ENCODE data around the gene C10orf71.

C10orf71 gene

DNA sequence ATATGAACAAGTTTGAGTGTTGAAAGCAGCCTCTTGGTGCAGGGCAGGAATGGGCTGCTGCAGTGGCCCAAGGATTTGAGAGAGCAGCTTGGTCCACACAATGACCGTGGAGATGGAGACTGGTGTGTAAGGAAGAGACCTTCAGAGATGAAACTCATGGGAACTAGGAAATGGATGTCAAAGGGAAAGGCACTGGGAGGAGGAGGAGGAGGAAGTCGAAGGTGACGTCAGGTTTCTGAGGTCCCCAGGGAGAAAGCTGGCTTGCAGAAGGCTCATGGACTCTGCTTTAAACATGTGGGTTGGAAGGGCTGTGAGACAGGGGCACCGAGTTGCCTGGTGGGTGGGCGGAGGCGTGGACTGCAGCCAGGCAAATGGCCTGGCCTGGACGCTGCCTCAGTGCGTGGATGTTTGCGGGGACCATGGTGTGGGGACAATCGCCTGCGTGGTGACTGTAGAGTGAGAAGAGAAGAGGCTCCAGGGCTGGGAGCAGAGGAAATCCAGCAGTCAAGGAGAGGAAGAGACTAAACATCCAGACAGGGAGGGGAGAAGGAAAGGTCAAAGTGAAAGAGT lies 14.6 kb downstream of the C10orf71 start:
- DNase-seq: no peak

DNA sequence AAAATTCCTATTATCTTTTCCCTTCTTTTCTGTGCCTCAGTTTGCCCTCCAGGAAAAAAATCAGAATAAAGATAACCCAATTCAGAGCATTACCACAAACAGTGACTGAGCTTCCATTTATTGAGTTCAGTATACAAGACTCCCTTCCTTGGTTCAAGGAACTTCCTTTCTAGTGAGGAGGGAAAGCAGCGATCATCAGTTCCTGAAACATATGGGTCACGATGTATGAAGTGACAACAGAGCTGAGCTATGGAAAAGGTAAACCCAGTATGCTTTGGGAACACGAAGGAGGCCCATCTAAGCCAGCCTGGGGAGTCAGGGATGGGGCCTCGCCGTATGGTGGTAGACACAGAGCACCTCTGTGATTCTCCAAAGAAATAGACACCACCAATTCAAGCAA lies 15.8 kb downstream of the C10orf71 start:
- no peak for DNase-seq

DNA sequence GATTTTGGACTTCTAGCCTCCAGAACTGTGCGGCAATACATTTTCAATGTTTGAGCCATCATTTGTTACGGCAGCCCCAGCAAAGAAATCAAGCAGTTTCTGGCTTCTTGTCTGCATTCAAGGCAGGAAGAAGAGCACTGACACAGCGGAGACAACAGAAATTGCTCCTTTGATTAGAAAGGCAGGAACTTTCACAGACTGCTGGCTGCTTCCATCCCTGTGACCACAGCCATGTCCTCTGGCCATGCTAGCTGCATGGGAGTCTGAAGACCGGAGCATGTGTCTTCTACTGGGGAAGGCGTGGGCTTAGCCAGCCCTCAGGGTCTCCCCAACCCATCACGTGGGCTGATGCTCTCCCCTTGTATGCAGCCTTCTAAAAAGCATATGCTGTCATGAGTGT lies 19.1 kb downstream of the C10orf71 start:
- no peak for DNase-seq

DNA sequence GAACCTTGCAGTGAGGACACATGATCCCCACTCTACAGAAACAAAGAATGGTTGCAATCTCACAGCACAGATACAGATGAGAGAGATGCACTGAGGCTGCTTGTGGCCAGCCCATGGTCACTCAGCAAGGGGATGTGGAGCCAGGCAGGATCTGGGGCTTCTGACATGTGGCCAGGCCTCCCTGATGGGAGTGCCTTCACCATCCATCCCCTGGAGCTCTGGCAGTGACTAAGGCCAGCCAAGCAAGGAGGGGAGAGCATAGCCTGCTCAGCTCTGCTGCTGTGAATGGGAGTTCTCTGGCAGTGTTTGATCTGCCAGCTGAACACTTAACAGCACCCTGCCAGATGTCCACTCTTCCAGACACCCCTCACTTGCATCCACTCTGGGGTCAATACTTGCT lies 19.8 kb downstream of the C10orf71 start:
- no peak for DNase-seq

DNA sequence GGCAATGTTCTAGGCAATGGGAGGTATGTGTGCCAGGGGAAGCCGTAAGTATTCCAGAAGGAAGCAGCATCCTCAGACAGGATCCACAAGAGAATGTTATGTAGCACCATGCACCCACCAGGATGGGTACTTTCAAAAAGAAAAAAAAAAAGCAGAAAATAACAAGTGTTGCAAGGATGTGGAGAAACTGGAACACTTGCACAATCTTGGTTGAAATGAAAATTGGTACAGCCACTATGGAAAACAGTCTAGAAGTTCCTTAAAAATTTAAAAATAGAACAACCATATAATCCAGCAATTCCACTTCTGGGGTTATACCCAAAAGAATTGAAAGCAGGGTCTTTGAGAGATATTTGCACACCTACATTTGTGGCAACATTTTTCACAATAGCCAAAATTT lies 20.2 kb downstream of the C10orf71 start:
- no peak for DNase-seq

DNA sequence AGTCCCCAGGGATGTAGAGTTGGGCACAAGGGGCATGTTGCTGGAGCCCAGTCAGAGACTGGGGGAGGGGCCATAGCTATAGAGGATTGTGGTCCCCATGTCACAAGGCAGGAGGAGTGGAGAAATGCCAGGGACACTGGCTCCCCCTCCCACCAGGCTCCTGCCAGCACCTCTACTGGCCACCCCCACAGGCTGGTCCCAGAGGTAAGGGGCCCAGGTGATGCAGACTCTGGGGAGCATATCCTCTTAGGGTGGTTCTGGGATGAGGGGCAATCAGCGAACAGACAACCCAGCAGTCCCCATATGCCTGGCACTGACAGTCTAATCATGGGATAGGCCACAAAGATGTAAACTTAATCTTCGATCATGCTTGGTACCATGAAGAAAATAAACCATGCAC lies 21.2 kb downstream of the C10orf71 start:
- DNase-seq: no peak

DNA sequence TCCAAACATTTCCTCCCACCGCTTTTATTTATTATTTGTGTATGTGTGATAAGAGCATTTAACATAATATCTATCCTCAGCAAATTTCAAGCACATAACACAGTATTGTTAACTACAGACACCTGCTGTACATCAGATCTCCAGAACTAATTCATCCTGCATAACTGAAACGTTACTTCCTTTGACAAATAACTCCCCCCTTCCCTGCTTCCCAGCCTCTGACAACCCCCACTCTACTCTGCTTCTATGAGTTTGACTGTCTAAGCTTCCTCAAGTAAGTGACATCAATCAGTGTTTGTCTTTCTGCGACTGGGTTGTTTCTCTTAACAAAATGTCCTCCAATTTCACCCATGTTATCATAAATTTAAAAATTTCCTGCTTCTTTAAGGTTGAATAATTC lies 22.1 kb downstream of the C10orf71 start:
- no peak for DNase-seq

DNA sequence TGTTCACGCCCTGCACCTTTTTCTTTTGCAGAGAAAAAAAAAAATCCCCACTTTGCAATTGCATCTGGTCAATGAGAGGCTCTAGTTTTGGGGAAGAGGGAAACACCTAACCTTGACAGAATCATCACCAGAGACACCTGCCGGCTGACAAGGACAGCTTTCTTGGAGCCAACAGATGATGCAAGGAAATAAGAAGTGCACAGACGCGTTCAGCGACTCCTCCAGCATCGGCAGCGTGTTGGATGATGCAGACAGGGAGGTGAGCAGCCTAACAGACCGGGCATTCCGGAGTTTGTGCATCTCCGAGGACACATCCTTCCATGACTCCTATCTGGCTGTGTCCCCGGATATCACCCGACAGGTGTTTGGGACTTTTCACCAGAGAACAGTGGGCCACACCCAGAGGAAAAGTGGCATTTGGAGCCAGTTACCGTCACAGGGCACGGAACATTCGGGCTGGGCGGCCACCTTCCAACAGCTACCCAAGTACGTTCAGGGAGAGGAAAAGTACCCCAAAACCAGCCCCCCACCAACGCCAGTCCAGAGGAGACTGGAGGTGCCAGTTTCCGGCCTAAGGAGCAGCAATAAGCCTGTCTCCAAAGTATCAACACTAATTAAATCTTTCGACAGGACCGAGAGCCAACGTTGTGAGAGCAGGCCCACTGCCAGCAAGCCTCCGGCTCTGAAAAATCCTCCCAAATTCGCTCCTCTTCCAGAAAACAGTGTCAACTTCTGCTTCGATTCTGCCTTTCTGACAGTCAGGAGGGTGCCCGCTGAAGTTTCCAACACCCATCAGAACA lies 23.6 kb downstream of the C10orf71 start:
- no peak for DNase-seq

DNA sequence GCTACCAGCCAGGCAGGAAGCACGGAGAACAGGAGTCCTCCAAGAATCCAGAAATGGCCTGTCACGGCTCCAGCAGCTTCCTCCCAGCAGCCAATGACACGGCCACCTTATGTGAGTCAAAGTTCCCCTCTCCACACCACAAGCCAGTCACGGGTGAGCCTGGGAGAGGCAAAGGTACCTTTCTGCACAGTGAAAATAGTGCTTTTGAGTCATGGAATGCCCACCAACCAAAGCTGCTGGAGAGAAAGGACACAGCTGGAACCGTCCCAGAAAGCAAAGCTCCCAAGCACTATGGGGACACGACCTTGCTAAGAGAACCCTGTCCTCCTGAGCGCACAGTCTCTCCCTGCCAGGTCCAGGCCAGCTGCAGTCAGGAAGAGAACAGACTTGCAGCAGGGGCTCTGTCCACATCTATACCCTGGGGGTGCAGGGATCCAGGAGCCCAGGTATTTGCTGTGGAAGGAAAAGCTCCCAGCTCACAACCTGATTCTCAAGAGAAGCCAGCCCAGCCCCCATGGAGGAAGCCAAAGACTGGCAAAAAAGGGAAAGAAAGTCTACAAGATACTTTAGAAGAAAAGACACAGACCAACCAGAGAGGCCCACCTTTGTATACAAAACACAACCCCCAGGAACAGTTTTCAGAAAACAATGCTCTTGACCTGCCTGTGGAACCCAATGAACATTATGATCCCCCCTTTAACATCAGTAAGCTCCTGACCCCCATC lies 24.4 kb downstream of the C10orf71 start:
- DNase-seq: no peak

DNA sequence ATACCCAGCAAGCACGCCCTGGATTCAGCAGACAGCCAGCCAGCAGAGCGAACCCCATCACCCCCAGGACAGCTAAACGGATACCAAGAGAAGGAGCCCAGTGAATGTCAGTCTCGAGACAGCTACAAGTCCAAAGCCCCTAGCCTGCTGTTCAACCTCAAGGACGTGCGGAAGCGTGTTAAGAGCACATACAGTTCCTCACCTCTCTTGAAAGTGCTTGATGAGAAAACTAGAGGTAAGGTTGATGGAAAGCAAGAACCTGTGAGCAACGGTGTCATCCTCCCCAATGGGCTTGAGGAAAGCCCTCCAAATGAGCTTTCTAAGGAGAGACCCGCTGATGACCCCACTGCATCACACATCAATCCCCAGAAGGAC lies 24.9 kb downstream of the C10orf71 start:
- DNase-seq: no peak

DNA sequence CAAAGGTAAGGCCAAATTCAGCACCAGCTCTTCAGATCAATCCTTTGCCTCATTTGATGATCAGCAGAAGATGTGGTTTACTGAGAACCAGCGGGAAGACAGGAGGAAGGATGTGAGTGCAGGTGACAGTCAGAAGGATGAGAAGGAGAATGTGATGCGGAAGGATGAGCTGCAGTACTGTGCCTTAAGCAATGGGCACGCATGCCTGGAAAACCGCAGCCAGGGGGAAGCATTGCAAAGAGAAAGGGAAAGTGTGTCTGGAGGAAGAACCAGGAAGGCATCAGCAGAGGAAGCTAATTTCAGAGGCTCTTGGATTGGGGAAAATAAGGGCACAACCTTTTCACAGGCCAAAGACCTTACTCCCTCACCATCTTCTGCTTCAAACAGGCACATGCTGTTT lies 25.7 kb downstream of the C10orf71 start:
- DNase-seq: no peak

DNA sequence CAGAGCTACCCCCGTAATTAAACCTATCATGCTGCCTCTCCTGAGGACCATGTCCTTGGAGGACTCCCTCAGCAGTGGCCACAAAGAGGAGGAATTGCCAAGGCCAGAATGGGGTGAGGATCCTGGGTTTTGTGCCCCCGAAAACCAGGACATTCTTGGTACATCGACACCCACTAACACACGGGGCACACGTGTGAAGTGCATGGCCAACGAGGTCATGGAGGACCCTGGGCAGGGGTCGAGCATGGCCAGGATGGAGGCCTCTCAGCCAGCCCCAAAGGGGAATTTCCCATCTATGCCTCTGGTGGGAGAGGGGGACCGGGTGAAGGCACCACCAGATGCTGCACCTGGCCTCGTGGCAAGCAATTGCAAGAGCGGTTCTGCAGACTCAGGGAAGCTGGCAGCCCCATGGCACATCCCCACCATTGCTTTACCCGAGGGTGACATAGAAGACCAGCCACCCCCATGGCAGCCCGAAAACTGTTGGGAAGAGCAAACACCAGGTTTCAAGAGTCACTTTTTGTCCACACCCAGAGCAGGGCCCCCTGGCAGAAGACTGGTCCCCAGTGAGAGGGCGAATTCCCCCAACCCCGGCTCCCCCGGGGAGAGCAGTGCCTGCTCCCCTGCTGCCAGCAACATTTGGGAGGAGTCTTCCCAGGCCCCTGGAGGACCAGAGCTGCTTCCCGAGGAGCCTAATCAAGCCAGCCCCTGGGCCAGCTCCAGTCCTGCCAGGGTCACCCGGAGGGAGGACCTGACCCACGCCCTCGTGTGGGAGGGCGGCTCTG lies 26.4 kb downstream of the C10orf71 start:
- no peak for DNase-seq

DNA sequence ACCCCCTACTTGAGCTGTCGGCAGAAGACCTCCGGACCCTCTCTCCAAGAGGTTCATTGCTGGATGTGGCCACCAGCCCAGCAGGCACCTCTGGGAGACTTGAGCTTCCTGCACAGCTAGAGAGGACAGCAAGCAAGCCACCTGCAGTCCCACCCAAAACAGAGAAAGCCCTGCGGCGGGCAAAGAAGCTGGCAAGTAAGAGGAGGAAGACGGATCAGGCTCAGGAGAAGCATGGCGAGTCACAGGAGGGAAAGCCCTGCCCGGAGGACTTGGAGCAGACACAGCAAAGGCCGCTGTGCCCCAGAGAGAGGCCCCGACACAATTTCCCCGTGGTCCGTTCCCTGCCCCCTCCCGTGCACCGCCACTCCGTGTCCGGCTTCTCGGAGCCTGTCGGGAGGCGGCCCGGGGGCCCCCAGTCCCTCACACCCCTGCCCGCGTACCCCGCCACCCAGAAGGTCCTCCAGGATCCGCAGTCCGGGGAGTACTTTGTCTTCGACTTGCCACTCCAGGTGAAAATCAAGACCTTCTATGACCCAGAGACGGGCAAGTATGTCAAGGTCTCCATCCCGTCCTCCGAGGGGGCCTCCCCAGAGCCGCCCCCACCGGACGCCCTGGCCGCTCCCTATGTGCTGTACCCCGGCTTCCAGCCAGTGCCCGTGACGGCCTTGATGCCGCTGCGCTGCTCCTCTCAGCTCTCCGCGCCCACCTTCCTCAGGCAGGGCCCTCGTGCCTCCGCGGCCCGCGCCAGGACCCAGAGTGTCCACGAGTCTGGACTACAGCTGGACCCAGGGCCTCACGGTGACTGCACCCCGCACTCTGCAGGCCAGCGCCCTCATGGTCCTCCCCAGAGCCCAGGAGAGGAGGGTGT lies 27.2 kb downstream of the C10orf71 start:
- no peak for DNase-seq

DNA sequence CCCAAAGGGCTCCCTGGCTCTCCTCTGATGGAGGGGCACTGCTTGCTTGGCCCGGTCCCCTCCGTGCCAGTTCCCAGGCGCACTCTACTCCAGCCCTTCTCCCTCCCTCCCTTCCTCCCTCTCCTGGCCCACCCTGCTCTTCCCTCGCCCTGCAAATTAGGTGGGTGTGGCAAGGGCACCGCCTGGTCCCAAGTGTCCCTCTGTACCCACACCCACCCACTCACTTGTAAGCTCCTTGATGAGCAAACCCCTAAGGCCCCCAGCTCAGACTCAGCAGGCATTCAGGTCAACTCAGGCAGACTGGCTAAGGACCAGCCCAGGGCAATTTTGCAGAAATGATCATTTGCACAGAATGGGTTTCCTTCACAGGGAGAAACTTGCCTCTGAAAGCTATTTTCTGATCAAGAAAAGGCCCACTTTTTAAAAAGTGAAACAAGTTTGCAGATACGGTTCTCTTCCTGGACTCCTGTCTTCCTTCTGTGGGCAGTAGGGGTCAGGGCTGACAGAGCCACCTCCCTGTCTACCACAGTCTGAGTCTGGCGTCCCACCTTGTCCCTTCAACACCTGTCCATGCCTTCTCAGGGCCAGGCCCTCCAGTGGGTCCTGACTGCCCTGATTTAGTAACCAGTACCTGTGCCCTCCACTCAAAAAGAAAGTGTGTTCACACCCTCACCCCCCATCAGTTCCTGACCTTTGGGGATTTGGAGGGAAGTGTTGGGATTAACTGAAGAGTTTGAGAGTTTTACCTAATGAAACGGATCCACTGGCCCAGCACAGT lies 28.3 kb downstream of the C10orf71 start:
- no peak for DNase-seq

DNA sequence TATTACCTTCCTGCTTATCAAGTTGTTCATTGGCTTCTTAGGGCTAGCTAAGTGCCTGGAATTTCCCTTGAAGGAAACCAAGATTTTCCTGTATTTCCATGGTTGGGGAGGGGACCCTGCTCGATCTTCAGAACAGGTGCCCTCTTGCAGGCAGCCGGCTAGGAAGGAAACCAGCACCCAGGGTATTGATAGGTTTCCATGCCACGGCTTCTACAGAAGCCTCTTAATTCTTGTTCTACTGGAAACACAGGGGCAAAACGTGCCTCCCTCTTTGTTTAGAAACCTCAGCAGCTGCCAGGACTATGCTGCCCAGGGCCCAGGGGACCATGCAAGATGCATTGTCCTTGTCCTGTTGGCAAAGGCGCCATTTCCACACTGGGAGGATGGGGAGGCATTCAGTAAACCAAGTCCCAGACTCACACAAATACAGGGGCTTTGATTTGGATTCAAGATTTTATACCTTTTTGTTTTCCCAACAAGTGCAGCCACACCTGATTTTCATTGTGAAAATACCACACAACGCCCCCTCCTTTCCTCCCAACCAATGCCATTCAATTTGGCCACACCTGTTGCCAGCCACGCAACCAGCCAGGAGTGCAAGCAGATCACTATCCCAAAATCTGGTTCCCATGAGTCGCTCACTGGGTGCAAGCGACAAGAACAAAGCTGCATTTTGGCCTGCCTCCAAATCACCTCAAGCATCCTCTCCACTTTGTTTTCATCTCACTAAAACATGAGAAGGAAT lies 29.6 kb downstream of the C10orf71 start:
- no peak for DNase-seq

DNA sequence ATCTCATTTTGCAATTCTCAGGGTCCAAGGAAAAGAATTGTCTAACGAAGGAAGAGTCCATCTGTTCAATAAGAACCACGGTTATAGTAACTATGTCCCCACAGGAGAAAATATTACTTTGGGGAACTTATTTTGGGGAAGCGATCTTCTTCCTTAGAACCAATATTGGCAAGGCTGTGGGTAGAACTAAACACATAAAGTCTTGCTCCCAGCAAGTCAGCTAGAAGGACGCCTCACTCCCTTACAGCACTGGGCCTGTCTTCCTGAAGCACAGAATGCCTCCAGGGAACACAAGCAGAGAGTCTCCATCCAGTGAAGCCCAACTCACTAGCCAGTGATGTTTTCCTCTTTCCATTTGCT lies 30.2 kb downstream of the C10orf71 start:
- no peak for DNase-seq

DNA sequence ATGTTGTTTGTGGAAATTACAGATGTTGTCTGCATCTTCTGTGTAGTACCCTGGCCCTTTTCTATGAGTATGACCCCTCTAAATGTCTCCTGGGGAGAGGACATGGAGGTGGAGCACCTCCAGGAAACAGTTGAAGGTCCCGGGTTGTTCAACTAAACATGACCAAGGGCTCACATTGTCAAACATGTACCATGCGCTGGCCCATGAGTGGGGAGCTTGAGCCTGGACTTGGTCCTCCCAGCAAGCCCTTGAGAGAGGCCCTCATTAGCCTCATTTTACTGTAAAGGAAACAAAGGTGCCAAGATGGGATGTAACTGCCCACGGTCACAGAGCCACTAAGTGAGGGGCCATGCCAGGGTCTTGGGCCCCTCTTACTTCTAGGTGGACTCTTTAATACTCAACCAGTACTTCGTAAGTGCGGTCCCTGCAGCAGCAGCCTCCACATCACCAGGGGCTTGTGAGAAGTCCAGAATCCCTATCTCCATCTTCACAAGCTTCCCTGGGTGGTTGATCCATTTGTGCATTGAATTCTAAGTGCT lies 31.2 kb downstream of the C10orf71 start:
- no peak for DNase-seq

DNA sequence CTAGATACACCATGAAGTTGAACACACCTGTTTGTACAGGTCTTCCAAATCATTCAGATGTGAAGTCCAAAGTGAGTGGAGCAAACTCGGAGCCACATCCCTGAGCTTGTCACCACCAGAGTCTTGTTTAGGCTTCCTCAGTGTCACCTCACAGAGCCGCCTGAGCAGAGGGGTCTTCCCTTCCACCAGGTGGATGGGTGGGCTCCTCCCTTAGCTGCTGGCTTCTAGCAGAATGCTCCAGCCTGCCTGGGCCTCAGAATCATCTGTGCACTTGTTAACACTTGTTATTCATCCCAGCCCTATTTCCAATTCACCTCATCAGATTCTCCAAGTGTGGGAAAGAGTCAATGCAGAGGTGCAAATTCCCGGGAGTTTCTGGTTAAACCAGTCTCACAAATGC lies 32.5 kb downstream of the C10orf71 start:
- no peak for DNase-seq

DNA sequence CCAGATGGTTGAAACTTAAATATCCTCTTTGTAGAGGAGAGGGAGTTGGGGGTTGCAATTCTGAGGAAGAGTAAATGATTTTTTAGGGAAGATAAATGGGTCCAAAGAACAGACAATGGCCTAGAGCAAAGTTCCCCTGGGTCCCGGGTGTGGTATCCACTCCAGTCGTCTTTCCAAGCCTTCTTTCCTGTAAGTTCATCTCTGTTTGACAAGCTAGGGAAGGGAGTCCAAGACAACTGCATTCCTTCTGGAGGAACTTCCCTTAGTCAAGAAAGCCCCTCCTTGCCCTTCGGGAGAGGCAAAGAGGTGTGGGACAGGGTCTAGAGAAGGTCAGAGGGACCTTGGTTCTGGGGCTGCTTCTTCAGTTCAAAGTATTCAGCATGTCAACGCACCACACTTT lies 33.4 kb downstream of the C10orf71 start:
- no peak for DNase-seq

All from anterior cingulate cortex (tissue), 58 donors.